Neural progenitor cell (in vitro differentiated cells): ENCODE results near the gene DBH.

Experiments
- EZH2phosphoT487 ChIP-seq: fragments of 200-600 bp; sonication (generic); IDR thresholded peaks from 2 replicates; pipeline ENCODE4 v1.6.1; 2017; ENCODE audit warnings: antibody characterized with exemption
- TF ChIP-seq, protein P1 (sequence below): fragments of 200-600 bp; sonication (generic); IDR thresholded peaks from 2 replicates; pipeline ENCODE4 v1.5.1; 2017; ENCODE audit warnings: antibody characterized with exemption, mild to moderate bottlenecking

DNA sequence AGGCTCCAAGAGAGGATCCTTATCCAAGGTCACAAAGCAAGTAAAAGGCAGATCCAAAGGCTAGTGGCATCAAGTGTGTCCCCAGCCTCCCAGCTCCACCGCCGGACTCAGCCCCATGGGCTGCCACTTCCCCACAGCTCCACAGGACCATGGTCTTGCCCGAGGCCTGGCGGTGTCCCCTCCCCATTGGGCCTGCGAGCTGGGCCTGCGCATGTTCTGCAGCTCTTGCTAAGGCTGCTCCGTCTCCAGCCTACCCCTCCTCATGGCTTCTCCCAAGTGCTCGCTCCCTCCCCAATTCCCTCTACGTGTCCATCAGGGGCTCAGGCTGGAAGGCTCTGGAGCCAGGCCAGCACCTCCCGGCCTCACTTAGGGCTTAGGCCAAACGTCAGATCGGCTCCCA is 29.4 kb downstream of the DBH start:
- TF ChIP-seq, protein P1, sequence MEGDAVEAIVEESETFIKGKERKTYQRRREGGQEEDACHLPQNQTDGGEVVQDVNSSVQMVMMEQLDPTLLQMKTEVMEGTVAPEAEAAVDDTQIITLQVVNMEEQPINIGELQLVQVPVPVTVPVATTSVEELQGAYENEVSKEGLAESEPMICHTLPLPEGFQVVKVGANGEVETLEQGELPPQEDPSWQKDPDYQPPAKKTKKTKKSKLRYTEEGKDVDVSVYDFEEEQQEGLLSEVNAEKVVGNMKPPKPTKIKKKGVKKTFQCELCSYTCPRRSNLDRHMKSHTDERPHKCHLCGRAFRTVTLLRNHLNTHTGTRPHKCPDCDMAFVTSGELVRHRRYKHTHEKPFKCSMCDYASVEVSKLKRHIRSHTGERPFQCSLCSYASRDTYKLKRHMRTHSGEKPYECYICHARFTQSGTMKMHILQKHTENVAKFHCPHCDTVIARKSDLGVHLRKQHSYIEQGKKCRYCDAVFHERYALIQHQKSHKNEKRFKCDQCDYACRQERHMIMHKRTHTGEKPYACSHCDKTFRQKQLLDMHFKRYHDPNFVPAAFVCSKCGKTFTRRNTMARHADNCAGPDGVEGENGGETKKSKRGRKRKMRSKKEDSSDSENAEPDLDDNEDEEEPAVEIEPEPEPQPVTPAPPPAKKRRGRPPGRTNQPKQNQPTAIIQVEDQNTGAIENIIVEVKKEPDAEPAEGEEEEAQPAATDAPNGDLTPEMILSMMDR: no peak
- TF ChIP-seq EZH2phosphoT487: no peak
